GM18520 (cell line): ENCODE data around the gene BRINP1.

Experiments
- ATAC-seq: cut with Tn5 transposase; IDR thresholded peaks from one replicate; pipeline ENCODE4 v1.9.1; 2021; ENCODE audit not compliant: unreplicated experiment

Gene BRINP1

GRCh38 chr9:119368681-119369581 is at the start of gene BRINP1:
Gene BRINP1 (minus strand): TSS chr9:119369435. CDS start chr9:119313355, 56,080 bp downstream.
- no peak for ATAC-seq

- no peak for ATAC-seq
These were observed 49.5 kb upstream of the BRINP1 start for GRCh38 chr9:119418721-119419120.

GRCh38 chr9:119416793-119417192 is 47.6 kb upstream of the BRINP1 start:
- ATAC-seq: no peak

- no peak for ATAC-seq
These were observed 43.2 kb upstream of the BRINP1 start for GRCh38 chr9:119412399-119412798.

GRCh38 chr9:119409552-119409951 is 40.3 kb upstream of the BRINP1 start:
- no peak for ATAC-seq

- ATAC-seq: no peak
These were observed 31.4 kb upstream of the BRINP1 start for GRCh38 chr9:119400606-119401005.

- no peak for ATAC-seq
These were observed 29.1 kb upstream of the BRINP1 start for GRCh38 chr9:119398350-119398749.

- ATAC-seq: no peak
These were observed 22.6 kb upstream of the BRINP1 start for GRCh38 chr9:119391878-119392277.

- no peak for ATAC-seq
These were observed 6.7 kb upstream of the BRINP1 start for GRCh38 chr9:119375892-119376291.

GRCh38 chr9:119372951-119373350 is 3.7 kb upstream of the BRINP1 start:
- no peak for ATAC-seq

- no peak for ATAC-seq
These were observed 1.6 kb upstream of the BRINP1 start for GRCh38 chr9:119370816-119371215.

- no peak for ATAC-seq
These were observed 588 bp upstream of the BRINP1 start for GRCh38 chr9:119369680-119370366.

GRCh38 chr9:119368179-119368578 is 1.1 kb downstream of the BRINP1 start:
- ATAC-seq: no peak

GRCh38 chr9:119367683-119368075 is 1.6 kb downstream of the BRINP1 start:
- no peak for ATAC-seq

- ATAC-seq: no peak
These were observed 2.1 kb downstream of the BRINP1 start for GRCh38 chr9:119366909-119367682.

- ATAC-seq: no peak
These were observed 3.8 kb downstream of the BRINP1 start for GRCh38 chr9:119365291-119366027.

- no peak for ATAC-seq
These were observed 9.0 kb downstream of the BRINP1 start for GRCh38 chr9:119360237-119360636.

GRCh38 chr9:119357336-119358096 is 11.7 kb downstream of the BRINP1 start:
- no peak for ATAC-seq

- ATAC-seq: no peak
These were observed 19.8 kb downstream of the BRINP1 start for GRCh38 chr9:119349351-119349825.
